HL-60 (cell line): Measurements from ENCODE around the gene TMEM182.

Experiments
- CTCF ChIP-seq: IDR thresholded peaks from one replicate; pipeline ENCODE4 v1.5.1; 2011; ENCODE audit warnings: low read length, control low read depth, inconsistent platforms; ENCODE audit not compliant: insufficient read depth
- GABPA ChIP-seq: IDR thresholded peaks from 2 replicates; pipeline ENCODE4 v1.6.1; 2012; ENCODE audit warnings: low read depth
- POLR2AphosphoS5 ChIP-seq: IDR thresholded peaks from 2 replicates; pipeline ENCODE4 v1.6.1; 2012; ENCODE audit warnings: low read depth

- TF ChIP-seq CTCF: no peak
- no peak for TF ChIP-seq POLR2AphosphoS5
- TF ChIP-seq GABPA: no peak
Measured at GRCh38 chr2:102788216-102788884, 26.5 kb downstream of the TMEM182 start.
